Activated CD8-positive, alpha-beta memory T cell treated with anti-CD3 and anti-CD28 coated beads, Interleukin-2, amount 10 ng/mL, durations not matched to agents 7 days and 5 days (primary cell): ENCODE measurements around the gene QSOX1. TPM values are rescaled to one million over a fixed set of nuclear protein-coding genes. Genes with fewer than 3 reads are reported as not detected.
"Not testable (repeated sequence)": the region's sequence is repeated elsewhere in the genome, so short reads cannot be mapped to it uniquely, and the experiment has no call there.

Experiments
- ATAC-seq: fragments of 150-1000 bp; cut with Tn5 transposase; one replicate; pipeline ENCODE4 v1.10.0; 2021; ENCODE audit warnings: moderate library complexity
- CTCF ChIA-PET: fragments of 350-600 bp; sonication (Branson Sonifier 250); formaldehyde crosslinking; loops from one replicate; lab custom pipeline; 2021; ENCODE audit warnings: antibody characterized with exemption; lab: Charles Lee
- DNase-seq: peaks from one replicate; pipeline ENCODE4 v3.0.0-alpha.2; 2020
- H3K27ac Mint-ChIP-seq: one replicate; pipeline ENCODE4 v1.8.0; 2021; ENCODE audit warnings: mild to moderate bottlenecking, mixed read lengths
- H3K27me3 Mint-ChIP-seq: one replicate; pipeline ENCODE4 v1.8.0; 2021; ENCODE audit warnings: mixed read lengths
- H3K36me3 Mint-ChIP-seq: one replicate; pipeline ENCODE4 v1.8.0; 2021; ENCODE audit warnings: mild to moderate bottlenecking, mixed read lengths
- H3K4me1 Mint-ChIP-seq: one replicate; pipeline ENCODE4 v1.8.0; 2021; ENCODE audit warnings: mixed read lengths
- H3K4me3 Mint-ChIP-seq: one replicate; pipeline ENCODE4 v1.8.0; 2021; ENCODE audit warnings: mild to moderate bottlenecking, moderate library complexity, mixed read lengths
- H3K9me3 Mint-ChIP-seq: one replicate; pipeline ENCODE4 v1.8.0; 2022; ENCODE audit warnings: low read depth, mixed read lengths
- total RNA-seq, 2 experiments: library from RNA; stranded (reverse); gene quantifications; one replicate each; pipeline ENCODE4 v1.2.3, GENCODE V29; 2021

The QSOX1 gene, protein sequence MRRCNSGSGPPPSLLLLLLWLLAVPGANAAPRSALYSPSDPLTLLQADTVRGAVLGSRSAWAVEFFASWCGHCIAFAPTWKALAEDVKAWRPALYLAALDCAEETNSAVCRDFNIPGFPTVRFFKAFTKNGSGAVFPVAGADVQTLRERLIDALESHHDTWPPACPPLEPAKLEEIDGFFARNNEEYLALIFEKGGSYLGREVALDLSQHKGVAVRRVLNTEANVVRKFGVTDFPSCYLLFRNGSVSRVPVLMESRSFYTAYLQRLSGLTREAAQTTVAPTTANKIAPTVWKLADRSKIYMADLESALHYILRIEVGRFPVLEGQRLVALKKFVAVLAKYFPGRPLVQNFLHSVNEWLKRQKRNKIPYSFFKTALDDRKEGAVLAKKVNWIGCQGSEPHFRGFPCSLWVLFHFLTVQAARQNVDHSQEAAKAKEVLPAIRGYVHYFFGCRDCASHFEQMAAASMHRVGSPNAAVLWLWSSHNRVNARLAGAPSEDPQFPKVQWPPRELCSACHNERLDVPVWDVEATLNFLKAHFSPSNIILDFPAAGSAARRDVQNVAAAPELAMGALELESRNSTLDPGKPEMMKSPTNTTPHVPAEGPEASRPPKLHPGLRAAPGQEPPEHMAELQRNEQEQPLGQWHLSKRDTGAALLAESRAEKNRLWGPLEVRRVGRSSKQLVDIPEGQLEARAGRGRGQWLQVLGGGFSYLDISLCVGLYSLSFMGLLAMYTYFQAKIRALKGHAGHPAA
- 10 to 100 TPM; 25.4 to 35.5 TPM for total RNA-seq

DNA sequence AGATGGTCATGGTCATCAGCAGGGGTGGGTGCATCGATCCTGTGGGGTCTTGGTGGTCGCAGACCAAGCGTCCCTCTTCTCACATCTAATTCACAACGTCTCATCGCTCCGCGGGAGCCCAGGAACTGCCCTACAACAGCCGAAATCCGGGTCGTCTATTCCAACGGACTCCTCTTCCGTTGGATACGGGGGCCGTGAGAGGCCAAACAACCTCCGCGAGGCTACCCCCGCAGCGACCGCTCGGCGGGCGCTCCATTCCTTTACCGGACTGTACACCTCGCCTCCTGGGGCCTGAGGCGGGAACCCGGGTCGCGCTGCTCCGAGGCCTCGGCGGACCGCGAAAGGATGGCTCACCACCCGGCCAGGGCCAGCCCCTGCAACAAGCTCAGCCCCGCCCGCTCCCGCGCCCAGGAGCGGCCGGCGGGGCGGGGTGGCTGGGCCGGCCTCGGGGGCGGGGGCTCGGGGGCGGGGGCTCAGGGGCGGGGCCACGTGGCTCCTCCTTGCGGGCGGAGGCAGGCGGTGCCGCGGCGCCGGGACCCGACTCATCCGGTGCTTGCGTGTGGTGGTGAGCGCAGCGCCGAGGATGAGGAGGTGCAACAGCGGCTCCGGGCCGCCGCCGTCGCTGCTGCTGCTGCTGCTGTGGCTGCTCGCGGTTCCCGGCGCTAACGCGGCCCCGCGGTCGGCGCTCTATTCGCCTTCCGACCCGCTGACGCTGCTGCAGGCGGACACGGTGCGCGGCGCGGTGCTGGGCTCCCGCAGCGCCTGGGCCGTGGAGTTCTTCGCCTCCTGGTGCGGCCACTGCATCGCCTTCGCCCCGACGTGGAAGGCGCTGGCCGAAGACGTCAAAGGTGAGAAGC, at the start of gene QSOX1:
Gene QSOX1 (plus strand): TSS at position 545 of the 857 bp plus-strand sequence. CDS start 39 bp downstream, at position 584.
- H3K27ac Mint-ChIP-seq: peak within 1 kb of the TSS; percentile 89
- ATAC-seq (peak; percentile 94), DNase-seq (peak; percentile 92)
- H3K9me3 Mint-ChIP-seq: no peaks in the 10 kb centered on the region
- no peaks in the 10 kb centered on the region for H3K27me3 Mint-ChIP-seq
- peak within 1 kb of the TSS; percentile 90 for H3K4me3 Mint-ChIP-seq
- CTCF ChIA-PET: interaction anchor here (0.6 to 1.5 kb wide), 5 partner anchors 13 to 25 kb away, joined by 3 to 6 read pairs (median 3); no protein-coding TSS in a partner anchor
- H3K4me1 Mint-ChIP-seq: peaks cover 24% of the 10 kb centered on the region
- H3K36me3 Mint-ChIP-seq: no peaks in the 10 kb centered on the region

DNA sequence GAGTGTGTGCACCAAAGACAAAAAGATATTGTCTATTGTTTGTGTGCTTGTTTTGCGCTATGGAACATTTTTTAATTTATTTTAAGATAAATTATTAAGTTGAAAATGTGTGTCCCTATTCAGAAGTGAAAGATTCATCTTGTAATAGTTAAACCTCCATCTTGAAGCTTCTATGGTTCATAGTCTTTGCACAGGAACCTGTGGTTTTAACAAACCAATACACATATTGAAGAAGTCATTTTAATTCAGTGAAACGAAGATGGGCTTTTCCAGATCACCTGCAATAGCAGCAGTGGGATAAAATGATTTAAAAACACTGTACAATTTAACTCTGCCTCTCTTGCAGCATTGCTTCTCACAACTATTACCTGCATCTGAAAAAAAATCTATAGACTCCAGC, 42.6 kb upstream of the QSOX1 start:
- H3K27ac Mint-ChIP-seq: no peak overlapping the region
- H3K27me3 Mint-ChIP-seq: no peaks in the 10 kb centered on the region
- no peak for ATAC-seq
- no peak overlapping the region for H3K4me3 Mint-ChIP-seq
- CTCF ChIA-PET: no interaction called here
- peaks cover 30% of the 10 kb centered on the region for H3K36me3 Mint-ChIP-seq
- H3K4me1 Mint-ChIP-seq: peaks cover 4% of the 10 kb centered on the region
- H3K9me3 Mint-ChIP-seq: no peaks in the 10 kb centered on the region
- DNase-seq: no peak

DNA sequence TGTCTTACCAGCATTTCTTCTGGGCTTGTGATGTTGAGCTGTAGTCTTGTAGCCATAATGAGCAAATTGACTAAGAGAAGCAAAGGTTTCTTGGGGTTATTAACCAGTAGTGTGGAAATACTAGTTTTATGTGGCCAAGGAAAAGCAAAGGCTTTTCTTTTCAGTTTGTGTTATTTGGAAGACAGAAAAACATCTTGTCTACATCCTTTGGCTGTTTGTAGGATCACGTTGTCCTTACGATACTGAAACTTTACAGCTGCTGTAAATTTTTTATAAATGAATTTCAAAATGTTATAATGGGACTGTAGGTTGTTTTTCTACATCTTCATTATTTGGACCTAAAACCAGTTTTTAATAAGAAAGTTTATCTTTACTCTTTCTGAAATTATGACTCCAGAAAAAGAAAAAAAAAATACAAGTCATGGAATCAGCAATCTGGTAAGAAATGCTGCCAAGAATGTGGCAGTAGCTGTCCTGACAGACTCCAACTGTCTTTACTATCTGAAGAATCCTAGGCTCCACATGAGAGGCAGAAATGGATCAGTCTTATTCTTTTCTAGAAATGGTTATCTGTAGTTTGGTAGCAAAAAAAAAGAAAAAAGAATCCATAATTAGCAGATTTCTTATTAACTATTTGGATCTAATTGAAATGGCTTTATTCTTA, 41.6 kb upstream of the QSOX1 start:
- ATAC-seq (no peak), DNase-seq (no peak)
- Mint-ChIP-seq H3K27me3 (no peaks in the 10 kb centered on the region), H3K27ac (no peak overlapping the region), H3K4me1 (peaks cover 4% of the 10 kb centered on the region), H3K36me3 (peaks cover 29% of the 10 kb centered on the region), H3K4me3 (no peak overlapping the region), H3K9me3 (no peaks in the 10 kb centered on the region)
- CTCF ChIA-PET: interaction anchor here (0.6 kb wide), 1 partner anchor 11 kb away, joined by 3 read pairs; no protein-coding TSS in a partner anchor

DNA sequence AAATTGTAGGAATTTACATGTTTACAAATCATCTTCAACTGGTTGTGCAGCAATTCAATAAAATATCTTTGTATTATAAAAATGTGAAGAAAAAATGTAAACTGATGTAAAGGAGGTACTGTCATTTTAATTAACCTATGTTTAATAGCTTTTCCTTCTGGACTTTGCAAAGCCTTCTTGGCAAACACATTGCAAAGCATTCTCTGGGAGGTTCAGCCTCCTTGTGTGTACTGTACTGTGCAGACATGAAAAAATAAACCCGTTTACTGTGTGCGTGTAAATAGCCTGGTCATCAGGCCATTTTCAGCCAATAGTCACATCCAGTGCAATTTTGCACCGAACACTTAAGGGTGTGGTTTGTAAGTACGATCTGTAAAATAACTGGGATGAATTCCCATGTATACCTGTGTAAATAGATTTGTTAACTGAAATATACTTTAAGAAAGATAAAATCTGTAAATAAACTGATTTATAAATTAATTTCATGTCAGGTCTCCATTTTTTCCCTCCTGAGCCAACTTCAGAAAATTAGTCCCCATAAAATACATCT, 40.2 kb upstream of the QSOX1 start:
- DNase-seq (no peak), ATAC-seq (no peak)
- CTCF ChIA-PET: no interaction called here
- no peak overlapping the region for H3K27ac Mint-ChIP-seq
- H3K4me3 Mint-ChIP-seq: no peak overlapping the region
- H3K9me3 Mint-ChIP-seq: no peaks in the 10 kb centered on the region
- no peaks in the 10 kb centered on the region for H3K27me3 Mint-ChIP-seq
- H3K36me3 Mint-ChIP-seq: peaks cover 29% of the 10 kb centered on the region
- H3K4me1 Mint-ChIP-seq: peaks cover 4% of the 10 kb centered on the region

DNA sequence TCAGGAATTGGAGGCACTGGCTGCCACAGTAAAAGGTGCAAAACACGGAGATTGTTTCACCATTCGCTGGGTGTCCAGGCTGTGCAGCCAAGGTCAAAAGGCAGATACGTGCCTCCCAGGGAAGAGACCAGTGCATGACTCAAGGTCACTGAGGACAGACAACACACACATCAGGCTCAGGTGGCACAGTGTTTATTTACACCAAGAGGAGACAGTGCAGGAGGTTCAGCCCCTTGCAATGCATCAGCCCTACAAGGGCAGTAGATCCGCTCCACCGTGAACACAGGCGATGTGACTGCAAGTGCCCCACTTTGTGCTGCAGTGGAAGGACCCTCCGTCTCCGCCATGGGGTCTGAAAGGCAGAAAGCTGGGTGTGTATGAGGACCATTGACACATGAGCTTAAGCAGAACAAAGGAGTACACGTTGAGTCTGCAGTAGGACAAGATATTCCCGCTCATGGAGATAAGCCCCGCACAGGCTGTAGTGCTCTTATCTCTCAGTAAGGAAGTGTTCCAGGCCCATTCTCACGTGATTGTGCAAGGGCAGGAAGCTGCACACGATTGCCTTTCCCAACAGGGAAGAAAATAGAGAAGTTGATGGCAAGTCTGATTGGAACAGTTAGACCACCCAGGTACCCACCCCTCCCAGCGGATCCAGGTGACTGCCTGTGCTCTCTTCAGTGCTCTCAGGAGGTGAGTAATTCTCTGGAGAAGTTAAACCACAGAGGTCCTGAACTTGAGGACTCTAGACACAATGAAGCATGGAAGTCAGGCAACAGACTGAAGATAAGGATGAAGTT, 37.5 kb upstream of the QSOX1 start:
- H3K27ac Mint-ChIP-seq: no peak overlapping the region
- DNase-seq (no peak), ATAC-seq (no peak)
- H3K4me1 Mint-ChIP-seq: peaks cover 3% of the 10 kb centered on the region
- H3K27me3 Mint-ChIP-seq: no peaks in the 10 kb centered on the region
- H3K36me3 Mint-ChIP-seq: peaks cover 14% of the 10 kb centered on the region
- no peaks in the 10 kb centered on the region for H3K9me3 Mint-ChIP-seq
- H3K4me3 Mint-ChIP-seq: no peak overlapping the region
- CTCF ChIA-PET: no interaction called here

DNA sequence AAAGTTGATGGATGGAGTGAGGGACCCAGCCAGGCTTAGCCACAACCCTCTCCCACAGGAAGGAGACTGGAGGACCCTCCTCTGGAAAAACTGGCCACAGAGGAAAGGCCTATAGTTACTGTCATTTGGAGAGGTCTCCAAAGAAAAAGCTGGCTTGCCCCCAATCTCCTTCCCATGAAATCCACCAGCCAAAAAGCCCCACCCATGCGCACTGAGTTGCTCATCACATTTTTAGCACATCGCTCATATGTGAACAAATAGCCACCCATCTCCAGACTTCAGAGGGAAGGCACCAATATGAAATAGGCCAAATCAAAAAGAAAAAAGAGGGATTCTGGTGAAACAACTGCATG, 36.9 kb upstream of the QSOX1 start:
- H3K4me3 Mint-ChIP-seq: no peak overlapping the region
- CTCF ChIA-PET: no interaction called here
- no peaks in the 10 kb centered on the region for H3K27me3 Mint-ChIP-seq
- no peak overlapping the region for H3K27ac Mint-ChIP-seq
- H3K36me3 Mint-ChIP-seq: peaks cover 9% of the 10 kb centered on the region
- ATAC-seq (no peak), DNase-seq (no peak)
- no peaks in the 10 kb centered on the region for H3K4me1 Mint-ChIP-seq
- no peaks in the 10 kb centered on the region for H3K9me3 Mint-ChIP-seq

DNA sequence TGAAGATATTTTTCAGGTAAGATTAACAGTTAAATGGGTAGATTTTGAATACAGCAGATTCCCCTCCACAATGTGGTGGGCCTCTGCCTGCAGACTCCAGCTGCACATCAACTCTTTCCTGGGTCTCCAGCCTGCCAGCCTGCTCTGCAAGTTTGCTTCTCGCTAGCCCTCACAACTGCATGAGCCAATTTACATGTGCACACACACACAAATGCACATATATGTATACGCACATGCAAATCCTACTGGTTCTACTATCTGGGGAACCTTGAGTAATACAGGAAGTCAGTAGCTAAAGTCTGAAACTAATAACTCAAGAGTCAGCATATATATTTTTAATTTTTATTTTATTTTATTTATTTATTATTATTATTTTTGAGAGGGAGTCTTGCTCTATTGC, 34.8 kb upstream of the QSOX1 start:
- Mint-ChIP-seq H3K27me3 (no peaks in the 10 kb centered on the region), H3K27ac (no peak overlapping the region), H3K36me3 (peaks cover 5% of the 10 kb centered on the region), H3K4me1 (no peaks in the 10 kb centered on the region), H3K9me3 (no peaks in the 10 kb centered on the region), H3K4me3 (no peak overlapping the region)
- CTCF ChIA-PET: interaction anchor here (1.2 kb wide), 1 partner anchor 13 kb away, joined by 3 read pairs; no protein-coding TSS in a partner anchor
- DNase-seq (no peak), ATAC-seq (no peak)

DNA sequence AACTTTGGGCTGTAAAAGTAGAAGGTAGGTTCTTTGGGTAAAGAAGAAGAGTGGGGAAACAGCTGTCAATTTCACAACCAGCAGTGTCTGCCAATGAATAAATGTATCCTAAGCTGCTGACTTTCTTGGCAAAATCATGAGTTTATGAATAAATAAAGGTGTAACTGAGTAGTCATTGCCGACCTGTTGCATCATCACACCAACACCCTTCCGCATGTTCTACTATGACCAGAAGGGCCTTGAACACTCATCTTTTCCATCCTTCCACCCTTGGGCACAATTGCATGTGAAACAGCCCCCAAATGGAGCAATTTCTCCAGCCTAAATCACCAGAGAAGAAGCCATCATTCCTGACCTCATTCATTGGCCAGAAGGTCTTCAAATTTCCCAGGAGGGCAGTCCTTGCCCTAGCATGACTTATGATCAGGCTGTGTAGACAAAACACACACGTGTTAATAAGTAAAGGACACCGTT, 31.2 kb upstream of the QSOX1 start:
- H3K4me3 Mint-ChIP-seq: no peak overlapping the region
- H3K27me3 Mint-ChIP-seq: no peaks in the 10 kb centered on the region
- CTCF ChIA-PET: interaction anchor here (0.7 kb wide), 1 partner anchor 10 kb away, joined by 3 read pairs; no protein-coding TSS in a partner anchor
- no peaks in the 10 kb centered on the region for H3K4me1 Mint-ChIP-seq
- ATAC-seq (no peak), DNase-seq (no peak)
- H3K9me3 Mint-ChIP-seq: no peaks in the 10 kb centered on the region
- H3K27ac Mint-ChIP-seq: no peak overlapping the region
- H3K36me3 Mint-ChIP-seq: no peaks in the 10 kb centered on the region

DNA sequence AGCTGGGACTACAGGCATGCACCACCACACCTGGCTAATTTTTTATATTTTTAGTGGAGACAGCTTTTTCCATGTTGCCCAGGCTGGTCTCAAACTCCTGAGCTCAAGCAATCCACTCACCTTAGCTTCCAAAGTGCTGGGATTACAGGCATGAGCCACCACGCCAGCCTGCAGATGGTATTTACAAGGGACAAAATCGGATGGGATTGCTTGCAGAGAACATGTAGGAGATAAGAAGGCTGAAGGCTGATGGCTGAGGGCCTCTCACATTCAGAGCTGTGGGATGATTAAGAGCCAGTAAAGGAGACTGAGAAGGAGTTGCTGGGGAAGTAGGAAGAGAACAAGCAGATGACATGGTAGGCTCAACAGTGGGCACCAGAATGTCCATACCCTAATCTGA, 24.0 kb upstream of the QSOX1 start:
- Mint-ChIP-seq H3K9me3 (no peaks in the 10 kb centered on the region), H3K27me3 (peaks cover 9% of the 10 kb centered on the region), H3K36me3 (no peaks in the 10 kb centered on the region), H3K27ac (no peak overlapping the region), H3K4me1 (peaks cover 7% of the 10 kb centered on the region), H3K4me3 (no peak overlapping the region)
- CTCF ChIA-PET: no interaction called here
- DNase-seq: no peak
- no peak for ATAC-seq

DNA sequence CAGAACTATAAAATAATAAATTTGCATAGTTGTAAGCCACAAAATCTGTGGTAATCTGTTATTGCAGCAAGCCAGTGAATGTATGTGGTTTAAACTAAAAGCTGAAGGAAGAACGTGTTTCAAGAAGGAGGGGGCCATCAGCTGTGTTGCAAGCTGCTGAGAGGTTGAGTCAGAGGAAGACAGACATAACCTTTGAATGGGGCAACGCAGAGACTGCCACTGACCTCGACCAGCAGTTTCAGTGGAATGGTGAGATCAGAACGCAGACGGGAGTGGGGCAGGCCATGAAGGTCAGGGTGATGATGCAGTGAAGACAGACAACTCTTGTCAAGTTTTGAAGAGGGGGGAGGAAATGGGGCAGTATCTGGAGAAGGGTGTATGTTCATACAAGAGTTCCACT, 23.2 kb upstream of the QSOX1 start:
- Mint-ChIP-seq H3K27ac (no peak overlapping the region), H3K27me3 (peaks cover 16% of the 10 kb centered on the region), H3K9me3 (no peaks in the 10 kb centered on the region), H3K36me3 (no peaks in the 10 kb centered on the region), H3K4me3 (no peak overlapping the region), H3K4me1 (peaks cover 7% of the 10 kb centered on the region)
- DNase-seq: peak; percentile 51
- CTCF ChIA-PET: interaction anchor here (1.0 kb wide), 1 partner anchor 48 kb away, joined by 3 read pairs; no protein-coding TSS in a partner anchor
- peak; percentile 64 for ATAC-seq

DNA sequence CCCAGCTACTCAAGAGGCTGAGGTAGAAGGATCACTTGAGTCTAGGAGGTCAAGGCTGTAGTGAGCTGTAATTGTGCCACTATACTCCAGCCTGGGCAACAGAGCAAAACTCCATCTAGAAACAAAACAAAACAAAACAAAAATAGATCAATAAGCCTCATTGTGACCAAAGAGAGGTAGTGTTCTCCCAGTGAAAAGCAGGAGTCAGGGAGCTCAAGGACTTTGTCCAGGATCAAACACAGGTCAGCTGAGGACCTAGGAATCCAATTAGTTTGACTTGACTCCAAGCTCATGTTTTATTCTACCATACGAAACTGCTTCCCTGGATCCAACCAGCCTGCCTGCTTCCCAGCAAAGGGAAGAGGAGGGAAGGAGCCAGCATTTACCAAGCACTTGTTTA, 21.5 kb upstream of the QSOX1 start:
- no peak for DNase-seq
- Mint-ChIP-seq H3K27ac (no peak overlapping the region), H3K36me3 (no peaks in the 10 kb centered on the region), H3K4me3 (no peak overlapping the region), H3K9me3 (no peaks in the 10 kb centered on the region), H3K27me3 (peaks cover 26% of the 10 kb centered on the region), H3K4me1 (peaks cover 7% of the 10 kb centered on the region)
- CTCF ChIA-PET: no interaction called here
- no peak for ATAC-seq

DNA sequence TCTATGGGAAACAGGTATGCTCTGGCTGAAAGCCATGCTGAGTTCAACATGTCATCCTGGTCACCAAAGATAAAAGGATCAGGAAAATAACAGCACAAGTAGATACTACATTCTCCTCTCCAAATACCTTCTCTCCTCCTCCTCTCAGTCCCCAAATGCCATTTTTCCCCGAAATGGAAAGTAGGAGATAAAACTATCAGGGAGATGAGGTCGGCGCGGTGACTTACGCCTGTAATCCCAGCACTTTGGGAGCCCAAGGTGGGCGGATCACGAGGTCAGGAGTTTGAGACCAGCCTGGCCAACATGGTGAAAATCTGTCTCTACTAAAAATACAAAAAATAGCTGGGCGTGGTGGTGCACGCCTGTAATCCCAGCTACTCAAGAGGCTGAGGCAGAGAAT, 21.0 kb upstream of the QSOX1 start:
- ATAC-seq, DNase-seq, H3K9me3 Mint-ChIP-seq, H3K27ac Mint-ChIP-seq, CTCF ChIA-PET, H3K36me3 Mint-ChIP-seq, H3K4me3 Mint-ChIP-seq, H3K4me1 Mint-ChIP-seq: not testable (repeated sequence)
- H3K27me3 Mint-ChIP-seq: peaks cover 26% of the 10 kb centered on the region
